OCI-LY3 (cell line): ENCODE data around the gene TPMT.

Source experiments
- EZH2phosphoT487 ChIP-seq: fragments of 200-600 bp; shearing (Covaris generic); IDR thresholded peaks from 2 replicates; pipeline ENCODE4 v1.6.1; 2018; ENCODE audit warnings: antibody characterized with exemption, mixed run types, low read depth
- TF ChIP-seq, protein P1 (sequence below): fragments of 200-600, 300-600 bp; sonication (generic); IDR thresholded peaks from 2 replicates; pipeline ENCODE4 v1.5.1; 2014; ENCODE audit warnings: antibody characterized with exemption, low read length, low read depth

DNA sequence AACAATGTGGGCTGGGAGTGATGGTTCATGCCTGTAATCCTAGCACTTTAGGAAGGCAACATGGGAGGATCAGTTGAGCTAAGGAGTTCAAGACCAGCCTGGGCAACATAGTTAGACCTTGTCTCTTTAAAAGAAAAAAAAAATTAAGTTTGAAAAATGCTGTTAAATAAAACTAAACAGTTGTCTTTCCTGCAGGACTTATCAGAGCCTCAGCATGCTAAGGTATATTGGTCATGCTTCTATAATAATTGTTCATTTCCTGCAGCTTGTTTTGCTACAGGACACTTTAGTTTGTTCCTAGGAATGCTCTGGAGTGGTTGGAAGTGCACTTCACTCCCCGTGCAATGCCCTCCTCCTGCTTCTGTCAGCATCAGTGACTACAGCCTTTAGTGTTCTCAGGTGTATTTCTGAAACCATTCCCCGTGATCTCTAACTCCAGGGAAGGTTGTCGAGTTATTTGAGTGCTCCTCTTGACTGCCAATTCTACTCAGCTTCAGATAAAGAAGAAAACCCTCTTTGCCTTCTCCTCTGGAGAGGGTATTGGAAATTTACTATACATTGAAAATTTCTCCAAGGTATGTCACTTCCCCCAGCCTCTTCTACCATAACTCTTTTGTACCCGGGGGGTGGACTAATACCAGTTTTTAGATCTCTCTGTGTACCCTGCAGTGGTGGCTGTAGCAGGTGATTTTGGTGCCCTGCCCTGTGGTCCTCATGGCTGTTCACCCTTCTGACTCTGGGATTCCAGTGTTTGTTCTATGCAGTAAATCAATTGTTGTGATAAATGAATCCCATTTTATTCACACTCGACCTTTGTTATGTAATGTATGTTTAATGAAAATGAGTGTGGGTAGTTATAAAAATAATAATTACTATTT is 66.2 kb downstream of the TPMT start:
- TF ChIP-seq, protein P1, sequence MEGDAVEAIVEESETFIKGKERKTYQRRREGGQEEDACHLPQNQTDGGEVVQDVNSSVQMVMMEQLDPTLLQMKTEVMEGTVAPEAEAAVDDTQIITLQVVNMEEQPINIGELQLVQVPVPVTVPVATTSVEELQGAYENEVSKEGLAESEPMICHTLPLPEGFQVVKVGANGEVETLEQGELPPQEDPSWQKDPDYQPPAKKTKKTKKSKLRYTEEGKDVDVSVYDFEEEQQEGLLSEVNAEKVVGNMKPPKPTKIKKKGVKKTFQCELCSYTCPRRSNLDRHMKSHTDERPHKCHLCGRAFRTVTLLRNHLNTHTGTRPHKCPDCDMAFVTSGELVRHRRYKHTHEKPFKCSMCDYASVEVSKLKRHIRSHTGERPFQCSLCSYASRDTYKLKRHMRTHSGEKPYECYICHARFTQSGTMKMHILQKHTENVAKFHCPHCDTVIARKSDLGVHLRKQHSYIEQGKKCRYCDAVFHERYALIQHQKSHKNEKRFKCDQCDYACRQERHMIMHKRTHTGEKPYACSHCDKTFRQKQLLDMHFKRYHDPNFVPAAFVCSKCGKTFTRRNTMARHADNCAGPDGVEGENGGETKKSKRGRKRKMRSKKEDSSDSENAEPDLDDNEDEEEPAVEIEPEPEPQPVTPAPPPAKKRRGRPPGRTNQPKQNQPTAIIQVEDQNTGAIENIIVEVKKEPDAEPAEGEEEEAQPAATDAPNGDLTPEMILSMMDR: no peak
- TF ChIP-seq EZH2phosphoT487: no peak
